ENCODE measurements around the gene PLOD2. TPM values are rescaled to one million over a fixed set of nuclear protein-coding genes. Genes with fewer than 3 reads are reported as not detected.

PLOD2 gene
- total and polyA plus RNA-seq, 9 of the 15 experiments (the other 6 are each of a cell fraction or from before 2014, with no cell fraction given): 0.18 to 1.5 (median 0.58) TPM

DNA sequence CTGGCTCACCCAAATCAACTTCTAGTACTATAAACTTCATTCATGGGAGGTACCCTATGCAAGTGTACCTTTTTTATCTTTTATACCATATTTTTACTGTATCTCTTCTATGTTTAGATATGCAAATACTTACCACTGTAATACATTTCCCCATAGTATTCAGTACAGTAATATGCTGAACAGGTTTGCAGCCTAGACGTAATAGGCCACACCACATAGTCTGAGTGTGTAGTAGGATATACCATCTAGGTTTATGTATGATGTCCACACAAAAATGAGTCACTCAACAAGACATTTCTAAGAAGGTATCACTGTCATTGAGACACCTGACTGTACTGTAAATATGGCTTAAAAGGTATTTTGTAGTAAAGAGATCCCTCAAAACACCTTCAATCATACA lies 124.7 kb downstream of the PLOD2 start (continued):
- TF ChIP-seq ZNF41 (CRISPR knock-in tag; conservative IDR thresholded peaks at IDR 0.05) (no peak), ETS1 (conservative IDR thresholded peaks at IDR 0.05; ENCODE audit: control insufficient read depth, low read depth, low read length) (no peak)

DNA sequence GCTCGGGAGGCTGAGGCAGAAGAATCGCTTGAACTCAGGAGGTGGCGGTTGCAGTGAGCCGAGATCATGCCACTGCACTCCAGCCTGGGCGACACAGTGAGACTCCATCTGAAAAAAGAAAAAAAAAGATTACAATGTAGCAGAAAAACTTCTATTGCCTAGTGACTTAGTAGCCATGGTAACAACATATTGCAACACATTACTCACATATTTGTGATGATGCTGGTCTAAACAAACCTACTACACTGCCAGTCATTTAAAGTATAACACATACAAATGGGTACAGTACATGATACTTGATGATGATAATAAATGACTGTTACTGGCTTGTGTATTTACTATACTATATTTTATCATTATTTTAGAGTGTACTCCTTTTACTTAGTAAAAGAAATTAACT lies 125.6 kb downstream of the PLOD2 start:
- BruUV-seq (replicated peaks): no TSS peak

More for the DNA sequence above, 125.6 kb downstream of the PLOD2 start:
- Histone ChIP-seq H3K4me2 (ENCODE audit: insufficient read depth, low read length) (no peak overlapping the region), H3K79me2 (ENCODE audit: control insufficient read depth, insufficient read depth, low read length) (no peaks in the 10 kb centered on the region), H3K27ac (ENCODE audit: extremely low read depth, low read depth, low read length) (no peak overlapping the region), H3K27me3 (ENCODE audit: control insufficient read depth in 2 of 2, insufficient read depth in 2 of 2, low read length in 2 of 2) (no peaks in the 10 kb centered on the region), H3K4me1 (replicated peaks in 1 of 2; ENCODE audit: control insufficient read depth in 2 of 2, insufficient read depth in 2 of 2, low read length in 2 of 2) (no peaks in the 10 kb centered on the region), H3K9me3 (replicated peaks; ENCODE audit: control insufficient read depth, insufficient read depth, low read depth, low read length) (no peaks in the 10 kb centered on the region; the same call in 1 of the 2 replicates), H4K20me1 (replicated peaks; ENCODE audit: control insufficient read depth, insufficient read depth, low read length) (no peaks in the 10 kb centered on the region), H3K4me3 (no peak overlapping the region), H3K36me3 (ENCODE audit: control insufficient read depth, insufficient read depth, low read length) (no peaks in the 10 kb centered on the region), H2AFZ (ENCODE audit: low read depth, low read length) (no peak overlapping the region), H3K9me1 (ENCODE audit: control insufficient read depth, insufficient read depth, low read length) (no peaks in the 10 kb centered on the region), H3K9ac (ENCODE audit: insufficient read depth in 1 of 2, low read depth in 2 of 2, low read length in 2 of 2) (no peak overlapping the region)
- intact Hi-C loops (cut with micrococcal nuclease) (no loop called here), in situ Hi-C loops (cut with MboI) (no loop called here)
- TF ChIP-seq ZNF277 (CRISPR knock-in tag; IDR thresholded peaks at IDR 0.05; ENCODE audit: borderline replicate concordance) (no peak), GATA2 (CRISPR knock-in tag; IDR thresholded peaks at IDR 0.05) (no peak), GTF2F1 (IDR thresholded peaks at IDR 0.05; ENCODE audit: low read depth, low read length) (no peak), TAF9B (IDR thresholded peaks at IDR 0.05; ENCODE audit: partially characterized antibody) (no peak), BHLHE40 (IDR thresholded peaks at IDR 0.05; ENCODE audit: low read length) (no peak), MYNN (IDR thresholded peaks at IDR 0.05) (no peak), MYNN (CRISPR knock-in tag; IDR thresholded peaks at IDR 0.05) (no peak), MEIS2 (IDR thresholded peaks at IDR 0.05; ENCODE audit: partially characterized antibody) (no peak), ZNF354B (CRISPR knock-in tag; IDR thresholded peaks at IDR 0.05) (no peak), NFE2 (IDR thresholded peaks at IDR 0.05; ENCODE audit: low read depth) (no peak), HDAC1 (IDR thresholded peaks at IDR 0.05) (no peak), ZFP30 (CRISPR knock-in tag; IDR thresholded peaks at IDR 0.05; ENCODE audit: borderline replicate concordance) (no peak), RBM22 (IDR thresholded peaks at IDR 0.05; ENCODE audit: low read depth, low read length, poor library complexity, severe bottlenecking) (no peak), E2F3 (CRISPR knock-in tag; IDR thresholded peaks at IDR 0.05) (no peak), ZKSCAN3 (CRISPR knock-in tag; IDR thresholded peaks at IDR 0.05) (no peak), BRF1 (IDR thresholded peaks at IDR 0.05; ENCODE audit: borderline replicate concordance, extremely low read depth, insufficient read length) (no peak), ZBTB12 (CRISPR knock-in tag; IDR thresholded peaks at IDR 0.05) (no peak)
- ChIA-PET POLR2A (no interaction called here), CTCF (ENCODE audit: low intra/inter-chr PET ratio) (no interaction called here)
- no peak for ATAC-seq
- FAIRE-seq: no peak
- 3% methylated on average over 5 of the region's 5 CpGs for WGBS (ENCODE audit: insufficient coverage, low coverage, missing lambda C conversion rate)
- DNase-seq (ENCODE audit: extremely low read depth in 1 of 4, low spot score in 3 of 4): no peak
